ELF-1 (cell line): ENCODE data around the gene MCM5.
A peak's percentile ranks its signal among the peaks of the same experiment; 100 is the strongest.
"Not testable (repeated sequence)": the region's sequence is repeated elsewhere in the genome, so short reads cannot be mapped to it uniquely, and the experiment has no call there.

Experiments used
- DNase-seq: peaks from one replicate; pipeline ENCODE4 v3.0.0-alpha.2; 2016; ENCODE audit warnings: low read depth, low spot score

MCM5 gene

DNA sequence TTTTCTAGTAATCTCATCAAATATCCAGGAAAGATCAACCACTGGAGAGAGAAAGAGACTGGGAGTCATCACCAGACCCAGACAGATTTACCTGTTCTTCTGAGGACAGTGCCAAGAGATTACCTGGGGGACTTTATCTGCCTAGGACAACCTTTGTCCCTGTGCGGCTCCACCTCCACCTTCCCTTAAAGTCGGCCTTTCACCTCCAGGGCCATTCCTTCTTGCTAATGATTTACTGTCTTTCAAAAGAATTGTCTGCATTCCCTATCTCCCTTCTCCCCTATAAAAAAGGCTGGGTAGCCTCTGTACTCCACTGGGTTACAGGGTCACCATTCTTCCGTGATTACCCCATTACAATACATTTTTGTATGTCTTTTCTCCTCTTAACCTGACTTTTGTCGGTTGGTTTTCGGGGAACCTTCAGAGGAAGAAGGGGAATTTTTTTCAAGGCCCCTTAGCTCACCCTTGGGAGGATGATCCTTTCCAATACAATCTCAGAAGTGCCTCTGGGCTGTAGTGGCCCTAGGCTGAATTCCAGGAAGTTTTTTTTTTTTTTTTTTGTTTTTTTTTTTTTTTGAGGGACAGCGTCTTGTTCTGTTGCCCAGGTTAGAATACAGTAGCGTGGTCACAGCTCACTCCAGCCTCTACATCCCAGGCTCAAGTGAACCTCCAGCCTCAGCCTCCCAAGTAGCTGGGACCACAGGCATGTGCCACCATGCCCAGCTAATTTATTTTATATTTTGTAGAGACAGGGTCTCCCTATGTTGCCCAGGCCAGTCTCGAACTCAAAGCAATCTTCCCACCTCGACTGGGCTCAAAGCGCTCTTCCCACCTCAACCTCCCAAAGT is 20.6 kb upstream of the MCM5 start:
- peak; percentile 89 for DNase-seq

DNA sequence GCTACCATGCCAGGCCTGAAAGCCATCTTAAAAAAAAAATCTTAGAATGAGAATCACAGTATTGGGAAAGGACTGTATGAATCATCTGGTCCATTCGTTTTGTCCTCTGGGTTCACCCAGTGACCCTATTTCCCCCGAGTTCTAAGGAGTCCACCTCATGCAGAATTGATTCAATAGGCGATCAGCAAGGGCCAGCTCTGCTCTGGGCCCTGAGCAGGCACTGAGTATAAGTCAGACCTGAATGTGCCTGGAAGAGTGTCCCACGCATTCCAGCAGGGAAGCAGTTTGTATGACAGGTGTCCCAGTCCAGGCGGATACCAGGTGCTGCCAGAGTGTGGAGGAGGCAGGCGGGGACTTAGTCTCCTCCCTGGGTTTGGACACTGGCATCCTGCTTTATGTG is 19.9 kb upstream of the MCM5 start:
- no peak for DNase-seq

DNA sequence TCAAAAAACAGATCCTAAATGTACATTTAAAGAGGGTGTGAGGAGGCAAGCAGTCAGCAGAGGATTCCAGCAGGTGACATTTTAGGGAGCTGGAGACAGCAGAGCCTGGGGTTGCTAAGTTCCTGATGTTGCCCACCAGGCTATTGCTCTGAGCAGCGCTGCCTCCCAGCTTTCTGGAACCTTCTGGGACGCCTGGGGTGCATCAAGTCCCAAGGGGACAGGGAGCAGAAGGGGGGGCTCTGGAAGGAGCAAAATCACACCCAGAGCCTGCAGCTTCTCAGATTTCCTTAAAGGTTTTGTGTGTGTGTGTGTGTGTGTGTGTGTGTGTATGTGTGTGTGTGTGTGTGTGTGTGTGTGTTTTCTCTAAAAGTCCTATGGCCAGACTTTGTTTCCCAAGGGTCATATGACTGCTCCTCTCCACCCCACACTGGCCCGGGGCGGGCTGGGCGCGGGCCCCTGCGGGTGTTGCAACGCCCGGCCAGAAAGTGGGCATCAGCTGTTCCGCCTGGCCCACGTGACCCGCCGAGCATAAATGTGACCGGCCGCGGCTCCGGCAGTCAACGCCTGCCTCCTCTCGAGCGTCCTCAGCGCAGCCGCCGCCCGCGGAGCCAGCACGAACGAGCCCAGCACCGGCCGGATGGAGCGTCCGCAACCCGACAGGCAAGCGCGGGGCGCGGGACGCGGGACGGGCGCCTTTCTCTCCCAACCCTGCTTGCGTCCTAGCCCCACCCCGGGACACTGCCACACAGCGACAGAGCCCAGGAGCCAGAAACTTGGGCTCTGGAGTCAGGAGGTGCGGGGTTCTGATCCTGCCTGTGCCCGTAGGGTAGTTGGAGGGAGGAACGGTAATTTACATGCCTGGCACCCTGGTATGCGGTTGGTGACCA is 19.2 kb upstream of the MCM5 start, which contains the start of gene HMOX1:
Gene HMOX1 (plus strand): TSS at position 560 of the 887 bp plus-strand sequence. CDS start 78 bp downstream, at position 638.
- DNase-seq = peak; percentile 92

DNA sequence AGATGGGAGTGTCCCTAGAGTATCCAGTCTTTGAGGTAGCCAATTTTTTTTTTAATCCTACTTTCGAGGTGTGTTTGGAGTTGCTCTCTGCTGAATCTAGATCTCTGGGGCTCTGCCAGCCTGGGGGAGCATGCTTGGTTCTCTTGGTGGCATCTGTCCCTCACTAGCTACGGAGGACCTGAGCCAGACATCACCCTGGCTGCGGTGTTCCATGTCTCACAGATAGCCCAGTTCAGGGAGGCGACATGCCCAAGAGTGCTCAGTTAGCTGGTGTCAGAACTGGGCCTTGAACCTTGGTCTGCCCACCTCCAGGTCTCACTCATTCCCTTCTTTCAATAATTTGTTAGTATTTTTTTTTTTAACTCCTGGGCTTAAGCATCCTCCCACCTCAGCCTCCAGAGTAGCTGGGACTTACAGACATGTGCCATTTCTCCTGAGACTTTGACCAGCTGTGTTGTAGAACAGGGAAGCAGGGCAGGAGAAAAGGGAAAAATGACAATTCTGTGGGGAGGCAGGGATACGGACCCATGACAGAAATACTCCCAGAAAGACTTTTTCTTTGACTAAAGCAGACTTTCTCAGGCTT is 18.4 kb upstream of the MCM5 start:
- DNase-seq = no peak

DNA sequence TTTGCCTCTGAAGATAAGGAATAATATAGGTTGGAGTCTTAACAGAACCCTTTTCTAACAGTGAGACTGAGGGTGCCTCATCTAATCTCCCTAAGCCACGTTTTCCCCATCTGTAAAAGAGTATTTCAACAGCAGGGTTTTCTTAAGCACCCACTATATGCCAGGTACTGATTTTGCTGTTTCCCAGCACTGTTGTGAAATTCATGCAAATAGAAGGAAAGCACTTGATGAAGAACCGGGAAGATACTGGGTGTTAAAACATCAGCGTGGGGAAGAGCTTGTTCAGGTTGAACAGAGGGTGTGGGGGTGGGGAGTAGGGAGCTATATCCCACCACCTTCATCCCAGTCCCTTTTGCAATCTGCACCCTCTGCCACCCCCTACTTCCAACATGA is 16.3 kb upstream of the MCM5 start:
- DNase-seq = no peak

DNA sequence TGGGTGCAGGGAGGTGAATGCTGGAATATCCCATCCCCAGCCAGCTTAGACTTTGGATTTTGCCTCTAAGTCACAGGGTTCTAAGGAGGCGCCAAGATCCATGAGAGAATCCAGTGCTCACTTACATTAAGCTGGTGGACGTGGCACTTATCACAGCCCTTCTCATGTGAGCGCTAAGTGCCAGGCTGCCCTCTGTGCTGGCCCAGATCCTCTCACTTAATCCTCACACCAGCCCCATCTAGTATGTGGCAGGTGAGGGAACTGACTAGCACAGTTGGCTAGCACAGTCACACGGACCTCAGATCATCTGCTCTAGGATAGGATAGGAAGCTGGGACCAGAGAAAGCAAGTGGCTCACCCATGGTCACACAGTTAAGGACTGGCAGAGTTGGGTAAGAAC is 15.4 kb upstream of the MCM5 start:
- no peak for DNase-seq

DNA sequence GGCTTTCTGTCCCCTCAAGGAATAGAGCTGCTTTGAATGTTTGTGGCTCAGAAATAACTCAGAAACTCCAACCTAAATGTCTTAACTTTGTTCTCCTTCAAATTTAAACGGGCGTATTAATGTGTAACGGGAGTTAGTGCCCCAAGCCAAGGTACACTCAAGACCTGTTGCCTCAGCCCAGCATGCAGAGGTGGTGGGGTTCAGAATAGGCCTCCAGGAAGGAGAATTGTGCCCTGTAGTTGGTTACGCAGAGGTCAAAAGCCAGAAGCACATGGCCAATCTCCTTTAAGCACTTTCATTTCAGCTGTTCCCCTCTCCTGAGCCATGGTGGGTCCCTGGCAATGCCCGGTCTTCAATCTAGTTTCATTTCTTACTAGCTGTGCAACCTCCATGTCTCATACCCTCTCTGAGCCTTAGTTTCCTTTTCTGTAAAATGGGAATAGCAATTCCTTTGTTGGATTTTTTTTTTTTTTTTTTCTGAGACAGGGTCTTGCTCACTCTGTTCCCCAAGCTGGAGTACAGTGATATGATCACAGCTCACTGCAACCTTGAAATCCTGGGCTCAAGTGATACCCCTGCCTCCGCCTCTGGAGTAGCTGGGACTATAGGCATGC is 14.9 kb upstream of the MCM5 start:
- no peak for DNase-seq

DNA sequence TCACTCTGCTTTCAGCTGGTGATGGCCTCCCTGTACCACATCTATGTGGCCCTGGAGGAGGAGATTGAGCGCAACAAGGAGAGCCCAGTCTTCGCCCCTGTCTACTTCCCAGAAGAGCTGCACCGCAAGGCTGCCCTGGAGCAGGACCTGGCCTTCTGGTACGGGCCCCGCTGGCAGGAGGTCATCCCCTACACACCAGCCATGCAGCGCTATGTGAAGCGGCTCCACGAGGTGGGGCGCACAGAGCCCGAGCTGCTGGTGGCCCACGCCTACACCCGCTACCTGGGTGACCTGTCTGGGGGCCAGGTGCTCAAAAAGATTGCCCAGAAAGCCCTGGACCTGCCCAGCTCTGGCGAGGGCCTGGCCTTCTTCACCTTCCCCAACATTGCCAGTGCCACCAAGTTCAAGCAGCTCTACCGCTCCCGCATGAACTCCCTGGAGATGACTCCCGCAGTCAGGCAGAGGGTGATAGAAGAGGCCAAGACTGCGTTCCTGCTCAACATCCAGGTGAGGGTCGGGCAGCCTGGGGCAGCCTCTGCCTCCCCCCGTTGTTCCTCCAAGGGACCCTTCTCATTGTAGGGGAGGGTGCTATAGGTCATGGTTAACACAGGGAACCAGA is 13.2 kb upstream of the MCM5 start:
- no peak for DNase-seq

DNA sequence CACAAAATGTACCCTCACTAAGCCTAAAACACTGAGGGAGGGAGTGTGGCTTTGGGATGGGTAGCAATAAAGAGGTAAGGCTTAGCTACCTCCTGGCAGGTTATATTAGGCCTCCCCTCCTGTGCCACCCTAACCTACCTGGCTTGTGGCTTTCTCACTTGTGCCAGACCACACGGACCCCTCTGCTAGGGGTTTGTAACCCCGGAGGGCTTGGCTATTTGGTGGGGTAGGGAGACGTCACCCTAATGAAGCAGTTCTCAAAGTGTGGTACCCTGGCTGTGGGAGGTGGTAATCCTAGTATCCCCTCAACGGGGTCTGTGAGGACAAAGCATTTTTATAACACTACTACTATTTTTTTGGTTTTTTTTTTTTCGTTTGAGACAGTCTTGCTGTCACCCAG is 9.0 kb upstream of the MCM5 start:
- DNase-seq = no peak

DNA sequence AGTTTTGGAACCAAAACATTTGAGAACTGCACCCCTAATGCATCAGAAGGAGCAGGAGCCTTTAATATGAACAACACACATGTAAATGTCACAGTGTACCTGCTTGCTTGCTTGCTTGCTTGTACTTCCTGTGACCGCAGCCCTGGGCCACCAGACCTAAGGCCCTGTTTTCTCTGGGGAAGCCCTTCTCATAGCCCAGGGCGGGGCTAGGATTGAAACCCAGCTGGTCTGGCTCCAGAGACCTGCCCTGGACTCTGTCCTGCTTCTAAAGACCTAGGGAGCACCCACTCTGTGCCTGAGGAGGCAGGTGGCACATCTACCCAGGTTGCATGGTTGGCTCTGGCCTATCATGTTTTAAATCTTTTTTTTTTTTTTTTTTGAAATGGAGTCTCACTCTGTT is 7.6 kb upstream of the MCM5 start:
- no peak for DNase-seq

DNA sequence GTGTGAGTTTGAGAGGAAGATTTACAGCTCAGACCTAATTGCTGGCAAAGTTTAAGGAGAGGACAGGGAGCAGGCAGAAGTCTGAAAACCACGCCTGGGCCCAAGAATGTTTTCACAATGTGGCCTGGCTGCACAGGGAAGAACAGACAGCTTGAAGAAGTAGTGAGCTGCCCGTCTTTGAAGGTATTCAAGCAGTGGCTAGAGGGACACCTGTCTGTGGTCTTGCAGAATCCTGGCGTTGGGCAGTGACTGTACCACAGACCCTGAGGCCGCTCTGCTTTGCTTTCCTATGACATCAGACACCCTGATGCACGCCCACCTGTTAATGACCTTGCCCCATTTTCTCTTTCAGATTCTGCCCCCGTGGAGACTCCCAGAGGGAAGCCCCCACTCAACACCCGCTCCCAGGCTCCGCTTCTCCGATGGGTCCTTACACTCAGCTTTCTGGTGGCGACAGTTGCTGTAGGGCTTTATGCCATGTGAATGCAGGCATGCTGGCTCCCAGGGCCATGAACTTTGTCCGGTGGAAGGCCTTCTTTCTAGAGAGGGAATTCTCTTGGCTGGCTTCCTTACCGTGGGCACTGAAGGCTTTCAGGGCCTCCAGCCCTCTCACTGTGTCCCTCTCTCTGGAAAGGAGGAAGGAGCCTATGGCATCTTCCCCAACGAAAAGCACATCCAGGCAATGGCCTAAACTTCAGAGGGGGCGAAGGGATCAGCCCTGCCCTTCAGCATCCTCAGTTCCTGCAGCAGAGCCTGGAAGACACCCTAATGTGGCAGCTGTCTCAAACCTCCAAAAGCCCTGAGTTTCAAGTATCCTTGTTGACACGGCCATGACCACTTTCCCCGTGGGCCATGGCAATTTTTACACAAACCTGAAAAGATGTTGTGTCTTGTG is 6.6 kb upstream of the MCM5 start:
- no peak for DNase-seq

DNA sequence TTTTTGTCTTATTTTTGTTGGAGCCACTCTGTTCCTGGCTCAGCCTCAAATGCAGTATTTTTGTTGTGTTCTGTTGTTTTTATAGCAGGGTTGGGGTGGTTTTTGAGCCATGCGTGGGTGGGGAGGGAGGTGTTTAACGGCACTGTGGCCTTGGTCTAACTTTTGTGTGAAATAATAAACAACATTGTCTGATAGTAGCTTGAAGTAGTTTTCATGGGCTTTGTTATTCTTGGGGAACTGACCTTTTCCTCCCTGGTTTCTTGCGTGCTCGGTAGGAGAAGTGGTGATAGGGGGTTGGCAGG is 6.0 kb upstream of the MCM5 start:
- no peak for DNase-seq

DNA sequence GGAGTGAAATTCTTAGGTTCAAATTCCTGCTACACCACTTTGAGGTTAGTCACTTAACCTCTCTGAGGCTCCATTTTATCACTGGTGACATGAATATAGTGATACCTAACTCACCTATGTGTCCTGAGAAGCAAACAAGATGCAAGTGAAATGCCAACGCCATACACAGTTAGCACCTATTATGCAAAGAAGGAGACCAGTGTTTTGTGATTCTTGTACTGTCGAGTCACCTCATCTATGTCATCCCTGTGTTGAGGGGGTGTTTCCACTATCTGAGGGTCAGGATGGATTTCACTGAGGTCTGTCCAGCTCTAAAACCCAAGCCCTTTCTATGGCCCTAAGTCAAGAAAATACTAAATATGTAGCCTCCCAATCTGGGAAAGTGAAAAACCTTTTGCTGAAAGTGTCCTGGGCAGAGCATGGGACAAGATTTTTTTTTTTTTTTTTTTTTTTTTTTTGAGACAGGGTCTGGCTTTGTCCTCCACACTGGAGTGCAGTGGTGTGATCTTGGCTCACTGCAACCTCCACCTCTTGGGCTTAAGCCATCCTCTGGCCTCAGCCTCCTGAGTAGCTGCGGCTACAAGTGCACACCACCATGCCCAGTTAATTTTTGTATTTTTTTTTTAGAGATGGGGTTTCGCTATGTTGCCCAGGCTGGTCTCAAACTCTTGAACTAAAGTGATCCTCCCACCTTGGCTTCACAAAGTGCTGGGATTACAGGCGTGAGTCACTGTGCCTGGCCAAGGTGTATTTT is 5.0 kb upstream of the MCM5 start:
- DNase-seq = no peak

DNA sequence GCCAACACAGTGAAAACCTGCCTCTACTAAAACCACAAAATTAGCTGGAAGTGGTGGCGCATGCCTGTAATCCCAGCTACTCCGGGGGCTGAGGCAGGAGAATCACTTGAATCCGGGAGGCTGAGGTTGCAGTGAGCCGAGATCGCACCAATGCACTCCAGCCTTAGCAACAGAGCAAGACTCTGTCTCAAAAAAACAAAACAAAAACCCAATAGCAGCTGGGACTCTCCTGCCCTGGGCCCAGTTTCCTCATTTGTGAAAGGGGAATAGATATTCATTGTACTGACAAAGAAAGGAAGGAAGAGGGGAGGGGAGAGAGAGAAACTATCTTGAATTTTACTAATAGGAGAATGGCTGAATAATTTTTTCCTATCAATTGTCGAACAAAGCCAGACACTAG is 3.3 kb upstream of the MCM5 start:
- DNase-seq = not testable (repeated sequence)

DNA sequence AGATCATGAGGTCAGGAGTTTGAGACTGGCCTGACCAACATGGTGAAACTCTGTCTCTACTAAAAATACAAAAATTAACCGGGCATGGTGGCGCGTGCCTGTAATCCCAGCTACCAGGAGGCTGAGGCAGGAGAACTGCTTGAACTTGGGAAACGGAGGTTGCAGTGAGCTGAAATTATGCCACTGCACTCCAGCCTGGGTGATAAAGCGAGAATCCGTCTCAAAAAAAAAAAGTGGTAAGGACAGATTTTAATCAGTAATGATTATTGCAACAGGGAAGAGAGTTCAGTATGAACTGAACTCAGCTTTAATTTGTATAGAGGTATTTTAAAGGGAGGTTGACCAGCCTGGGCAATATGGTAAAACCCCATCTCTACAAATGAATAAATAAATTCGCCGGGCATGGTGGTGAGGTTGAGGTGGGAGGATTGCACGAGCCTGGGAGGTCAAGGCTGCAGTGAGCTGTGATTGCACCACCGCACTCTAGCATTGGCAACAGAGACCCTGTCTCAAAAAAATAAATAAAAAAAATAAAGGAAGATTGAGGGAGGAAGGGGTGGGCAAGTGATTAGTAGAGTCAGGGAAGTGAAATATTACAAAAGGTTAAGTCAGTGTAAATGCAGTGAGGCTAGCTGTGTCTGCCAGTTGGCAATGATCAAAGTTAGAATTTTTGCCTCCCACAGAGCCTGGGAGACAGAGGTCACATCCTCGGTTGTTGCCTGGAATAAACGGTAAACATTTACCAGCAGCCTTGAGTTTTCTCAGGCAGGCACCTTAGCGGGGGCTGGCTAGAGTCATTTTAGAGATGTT is 2.6 kb upstream of the MCM5 start:
- DNase-seq = no peak

DNA sequence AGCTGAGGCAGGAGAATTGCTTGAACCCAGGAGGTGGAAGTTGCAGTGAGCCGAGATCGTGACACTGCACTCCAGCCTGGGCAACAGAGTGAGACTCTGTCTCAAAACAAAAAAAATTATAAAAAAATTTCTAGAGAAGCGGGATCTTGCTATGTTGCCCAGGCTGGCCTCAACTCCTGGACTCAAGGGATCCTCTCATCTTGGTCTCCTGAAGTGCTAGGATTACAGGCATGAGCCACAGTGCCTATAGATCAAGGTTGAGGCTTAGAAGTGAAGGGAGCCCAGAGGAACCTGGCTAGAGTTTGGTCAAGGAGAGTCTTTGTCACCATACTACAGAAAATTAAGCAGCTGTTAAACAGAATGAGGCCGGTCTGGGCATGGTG is 1.4 kb upstream of the MCM5 start:
- no peak for DNase-seq

DNA sequence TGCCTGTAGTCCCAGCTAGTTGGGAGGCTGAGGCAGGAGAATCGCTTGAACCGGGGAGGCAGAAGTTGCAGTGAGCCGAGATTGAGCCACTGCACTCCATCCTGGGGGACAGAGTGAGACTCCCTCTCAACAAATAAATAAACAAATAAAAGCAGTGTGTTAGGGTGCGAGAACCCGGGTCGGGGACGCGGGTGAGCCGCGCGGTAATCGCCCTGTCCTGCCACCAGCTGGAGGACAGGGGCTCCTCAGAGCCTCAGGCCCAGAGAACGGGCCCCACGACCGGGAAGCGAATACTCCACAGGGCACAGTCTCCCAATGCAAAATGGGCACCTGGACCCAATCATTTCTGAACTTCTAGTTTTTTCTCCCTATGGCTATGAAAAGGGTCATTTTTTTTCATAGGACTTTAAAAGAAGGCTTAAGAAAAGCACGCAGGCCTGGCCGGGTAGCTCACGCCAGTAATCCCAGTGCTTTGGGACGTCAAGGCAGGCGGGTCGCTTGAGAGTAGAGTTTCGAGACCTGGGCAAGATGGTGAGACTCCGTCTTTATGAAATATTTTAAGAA is 744 bp upstream of the MCM5 start:
- peak; percentile 53 for DNase-seq

DNA sequence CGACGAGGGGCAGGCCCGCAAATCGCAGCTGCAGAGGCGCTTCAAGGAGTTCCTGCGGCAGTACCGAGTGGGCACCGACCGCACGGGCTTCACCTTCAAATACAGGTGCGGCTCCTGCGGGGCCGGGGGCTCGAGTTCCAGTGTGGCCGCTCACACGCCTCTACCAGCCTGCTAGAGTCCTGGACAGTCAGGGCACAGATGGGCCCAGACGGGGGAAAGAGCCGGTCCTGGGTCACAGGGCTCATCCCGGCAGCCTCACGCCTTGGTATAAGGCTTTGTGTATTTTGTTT is 506 bp downstream of the MCM5 start:
- DNase-seq = no peak

DNA sequence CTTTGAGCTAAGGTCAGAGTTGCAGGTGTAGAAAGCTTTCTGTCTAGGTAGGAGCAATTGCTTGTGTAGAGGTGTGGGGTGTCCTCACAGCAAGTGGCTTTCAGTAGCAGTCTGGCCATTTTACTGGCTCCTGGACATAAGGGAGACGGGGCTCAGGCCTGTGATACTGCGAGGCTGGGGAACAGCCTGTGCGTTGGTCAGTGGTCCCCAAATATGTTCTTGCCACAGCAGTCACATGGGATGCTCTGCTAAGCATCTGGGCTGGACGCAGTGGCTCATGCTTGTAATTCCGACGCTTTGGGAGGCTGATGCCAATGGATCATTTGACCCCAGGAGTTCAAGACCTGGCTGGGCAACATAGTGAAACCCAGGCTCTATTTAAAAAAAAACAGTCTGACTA is 1.9 kb downstream of the MCM5 start:
- DNase-seq = no peak
